Spleen (tissue), 7 donors: ENCODE measurements around the gene RAB1B.

Source experiments
- POLR2A ChIP-seq, 3 donors: fragments of 450-650 bp; IDR thresholded peaks; one replicate each; pipeline ENCODE4 v1.5.1; 2017; ENCODE audit warnings: antibody characterized with exemption in 3 of 3, mild to moderate bottlenecking in 1 of 3
- POLR2AphosphoS5 ChIP-seq, 3 donors: sonication (generic); formaldehyde crosslinking; IDR thresholded peaks; one replicate each; pipeline ENCODE4 v1.5.1; 2017; ENCODE audit warnings: antibody characterized with exemption in 3 of 3
- TF ChIP-seq, protein P1 (sequence below), 11 experiments: fragments of 200-600 bp in 7 of 11; fragments of 450-650 bp in 4 of 11; sonication (generic) in 4 of 11; IDR thresholded peaks in 8 of 11; conservative IDR thresholded peaks in 3 of 11; 1 replicate in 7 of 11; 2 replicates in 4 of 11; pipeline versions ENCODE4 v1.4.0 to v1.8.0; 2016 to 2021; ENCODE audit warnings: antibody characterized with exemption in 11 of 11, inconsistent platforms in 4 of 11, mild to moderate bottlenecking in 1 of 11
- donor health status: DM: no; HTN: no; CAD: no; lungs with moderate emphysema.
- donor health status: DM: no; HTN: no; CAD: no.
- donor health status: DM: no; HTN: no; CAD: no.

DNA sequence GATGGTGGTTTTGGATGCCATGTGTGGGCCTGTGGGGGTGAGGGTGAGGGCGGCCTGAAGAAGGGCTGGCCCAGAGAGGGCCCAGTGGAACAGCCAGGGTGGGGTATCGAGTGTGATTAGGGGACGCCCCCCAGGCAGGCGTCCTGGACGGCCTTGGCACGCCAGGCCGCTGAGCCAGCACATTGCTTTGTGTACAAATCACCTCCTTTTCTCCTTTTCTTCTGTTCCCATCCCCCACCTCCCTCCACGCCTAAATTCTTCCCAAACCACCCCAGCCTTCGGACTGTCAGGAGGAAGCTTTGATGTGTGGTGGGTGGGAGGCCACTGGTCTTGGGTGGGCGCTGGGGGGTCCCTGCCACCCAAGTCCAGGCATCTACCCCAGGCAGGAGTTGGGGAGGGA lies 56.2 kb downstream of the RAB1B start:
- TF ChIP-seq, protein P1, sequence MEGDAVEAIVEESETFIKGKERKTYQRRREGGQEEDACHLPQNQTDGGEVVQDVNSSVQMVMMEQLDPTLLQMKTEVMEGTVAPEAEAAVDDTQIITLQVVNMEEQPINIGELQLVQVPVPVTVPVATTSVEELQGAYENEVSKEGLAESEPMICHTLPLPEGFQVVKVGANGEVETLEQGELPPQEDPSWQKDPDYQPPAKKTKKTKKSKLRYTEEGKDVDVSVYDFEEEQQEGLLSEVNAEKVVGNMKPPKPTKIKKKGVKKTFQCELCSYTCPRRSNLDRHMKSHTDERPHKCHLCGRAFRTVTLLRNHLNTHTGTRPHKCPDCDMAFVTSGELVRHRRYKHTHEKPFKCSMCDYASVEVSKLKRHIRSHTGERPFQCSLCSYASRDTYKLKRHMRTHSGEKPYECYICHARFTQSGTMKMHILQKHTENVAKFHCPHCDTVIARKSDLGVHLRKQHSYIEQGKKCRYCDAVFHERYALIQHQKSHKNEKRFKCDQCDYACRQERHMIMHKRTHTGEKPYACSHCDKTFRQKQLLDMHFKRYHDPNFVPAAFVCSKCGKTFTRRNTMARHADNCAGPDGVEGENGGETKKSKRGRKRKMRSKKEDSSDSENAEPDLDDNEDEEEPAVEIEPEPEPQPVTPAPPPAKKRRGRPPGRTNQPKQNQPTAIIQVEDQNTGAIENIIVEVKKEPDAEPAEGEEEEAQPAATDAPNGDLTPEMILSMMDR (IDR thresholded peaks at IDR 0.05 in 8 of 11, conservative IDR thresholded peaks at IDR 0.05 in 3 of 11): no peak
- TF ChIP-seq POLR2A (IDR thresholded peaks at IDR 0.05): no peak
- no peak for TF ChIP-seq POLR2AphosphoS5 (IDR thresholded peaks at IDR 0.05)
